Ammon's horn (tissue), 1 donor: Measurements from ENCODE around the gene CDH5.

Experiments used
- DNase-seq: peaks from one replicate; pipeline ENCODE4 v3.0.0-alpha.2; 2016; ENCODE audit warnings: low spot score

The CDH5 gene

DNA sequence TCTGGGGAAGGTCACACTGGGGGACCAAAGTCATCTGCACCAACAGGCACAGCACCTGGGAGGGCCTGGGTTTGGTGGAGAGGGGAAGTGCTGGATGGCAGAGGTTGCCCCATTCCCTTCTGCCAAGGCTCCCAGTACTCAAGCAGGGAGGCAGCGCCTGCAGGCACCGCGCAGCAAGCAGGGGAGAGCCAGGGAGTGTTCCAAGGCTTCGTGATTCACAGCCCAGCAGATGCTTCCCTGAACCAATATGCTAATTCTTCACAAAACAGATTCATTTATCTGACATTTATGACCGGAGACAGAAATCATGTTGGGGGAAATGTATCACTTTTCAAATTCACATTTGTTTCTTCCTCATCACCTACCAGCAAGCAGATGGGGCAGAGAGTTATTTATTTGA is 13.4 kb upstream of the CDH5 start:
- DNase-seq = peak; percentile 34

DNA sequence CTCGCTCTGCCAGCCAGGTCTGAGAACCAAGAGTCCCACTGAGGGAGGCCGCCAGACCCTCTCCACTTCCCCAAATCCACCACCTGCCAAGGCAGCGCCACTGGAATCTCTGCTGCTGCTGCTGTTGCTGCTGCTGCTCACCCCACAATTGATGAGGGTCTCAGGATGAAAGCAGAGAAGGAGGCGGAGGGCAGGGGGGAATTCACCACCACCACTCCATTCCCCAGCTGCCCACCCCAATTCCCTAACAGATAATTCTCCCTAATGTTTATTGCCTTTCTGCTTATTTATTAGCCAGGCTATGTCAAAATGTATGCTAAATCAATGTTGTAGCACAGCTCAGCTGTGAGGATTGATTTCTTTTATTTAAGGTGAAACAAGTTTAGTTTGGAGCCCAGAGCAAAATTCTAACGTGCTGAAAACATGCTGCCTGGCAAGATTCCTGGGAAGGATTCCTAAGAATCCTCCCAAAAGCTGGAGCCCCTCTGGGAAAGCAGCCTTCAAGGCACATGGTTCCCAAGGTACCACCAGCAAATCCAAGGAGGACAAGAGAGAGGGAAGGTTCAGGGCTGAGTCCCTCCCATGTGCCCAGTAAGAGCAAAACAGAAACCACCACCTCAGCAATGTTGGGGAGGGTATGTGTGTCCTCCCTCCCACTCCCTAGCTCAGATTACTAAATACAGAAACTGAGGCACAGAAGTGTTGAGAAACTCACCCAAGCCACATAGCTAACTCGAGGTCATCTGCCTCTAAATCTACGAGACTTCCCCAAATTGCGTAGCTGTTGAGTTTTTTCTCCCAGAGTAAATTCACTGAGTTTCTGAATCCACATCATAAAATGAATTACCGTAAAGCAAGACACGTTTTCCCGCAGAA is 12.2 kb upstream of the CDH5 start:
- no peak for DNase-seq

DNA sequence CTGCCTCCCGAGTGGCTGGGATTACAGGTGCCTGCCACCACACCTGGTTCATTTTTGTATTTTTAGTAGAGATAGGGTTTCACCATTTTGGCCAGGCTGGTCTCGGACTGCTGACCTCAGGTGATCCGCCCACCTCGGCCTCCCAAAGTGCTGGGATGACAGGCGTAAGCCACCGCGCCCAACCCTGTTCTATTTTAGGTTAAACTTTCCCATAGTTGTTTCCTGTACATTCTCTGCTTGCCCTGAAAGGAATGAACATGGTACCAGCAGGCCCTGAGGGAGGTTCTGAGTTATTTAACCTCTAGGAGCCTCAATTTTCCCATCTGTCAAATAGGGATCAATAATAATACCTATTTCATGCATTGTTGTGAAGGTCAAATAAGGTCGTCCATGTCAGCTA is 11.0 kb upstream of the CDH5 start:
- DNase-seq = no peak

DNA sequence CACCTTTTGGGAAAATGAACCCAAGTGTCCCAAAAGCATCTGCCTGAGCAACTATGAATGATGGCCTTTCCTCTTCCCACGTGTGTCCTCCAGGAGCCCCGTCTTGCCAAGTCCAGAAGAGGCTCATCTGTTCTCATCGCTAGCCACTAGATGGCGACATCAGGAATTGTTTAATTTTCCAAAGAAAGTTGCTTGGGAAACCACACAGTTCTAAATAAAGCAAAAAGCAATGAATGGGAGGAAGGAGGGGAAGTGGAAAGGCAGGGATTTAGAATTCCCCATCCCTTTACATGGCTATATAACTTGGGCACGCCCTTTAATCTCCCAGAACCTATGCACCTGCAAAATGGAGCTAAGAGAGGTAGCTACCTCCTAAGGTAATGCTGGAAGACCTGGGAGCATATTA is 9.0 kb upstream of the CDH5 start:
- DNase-seq = peak; percentile 78

- DNase-seq = no peak
Measured at GRCh38 chr16:66358231-66358630, 8.3 kb upstream of the CDH5 start.

DNA sequence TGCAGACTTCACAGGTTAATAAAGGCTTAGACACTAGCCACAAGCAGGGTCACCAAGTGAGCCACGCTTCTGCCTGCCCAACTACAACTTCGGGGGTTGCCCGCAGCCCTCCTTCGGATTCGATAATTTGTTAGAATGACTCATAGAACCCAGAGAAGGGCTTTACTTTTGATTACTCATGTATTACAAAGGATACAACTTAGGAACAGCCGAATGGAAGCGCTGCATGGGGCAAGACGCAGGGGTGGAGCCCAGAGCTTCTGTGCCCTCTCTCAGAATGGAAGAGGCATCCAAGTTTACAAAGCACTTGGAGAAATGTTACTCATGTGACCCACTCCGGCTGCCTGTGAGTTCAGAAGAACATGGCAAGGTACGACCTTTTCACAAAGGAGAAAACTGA is 7.5 kb upstream of the CDH5 start:
- no peak for DNase-seq

DNA sequence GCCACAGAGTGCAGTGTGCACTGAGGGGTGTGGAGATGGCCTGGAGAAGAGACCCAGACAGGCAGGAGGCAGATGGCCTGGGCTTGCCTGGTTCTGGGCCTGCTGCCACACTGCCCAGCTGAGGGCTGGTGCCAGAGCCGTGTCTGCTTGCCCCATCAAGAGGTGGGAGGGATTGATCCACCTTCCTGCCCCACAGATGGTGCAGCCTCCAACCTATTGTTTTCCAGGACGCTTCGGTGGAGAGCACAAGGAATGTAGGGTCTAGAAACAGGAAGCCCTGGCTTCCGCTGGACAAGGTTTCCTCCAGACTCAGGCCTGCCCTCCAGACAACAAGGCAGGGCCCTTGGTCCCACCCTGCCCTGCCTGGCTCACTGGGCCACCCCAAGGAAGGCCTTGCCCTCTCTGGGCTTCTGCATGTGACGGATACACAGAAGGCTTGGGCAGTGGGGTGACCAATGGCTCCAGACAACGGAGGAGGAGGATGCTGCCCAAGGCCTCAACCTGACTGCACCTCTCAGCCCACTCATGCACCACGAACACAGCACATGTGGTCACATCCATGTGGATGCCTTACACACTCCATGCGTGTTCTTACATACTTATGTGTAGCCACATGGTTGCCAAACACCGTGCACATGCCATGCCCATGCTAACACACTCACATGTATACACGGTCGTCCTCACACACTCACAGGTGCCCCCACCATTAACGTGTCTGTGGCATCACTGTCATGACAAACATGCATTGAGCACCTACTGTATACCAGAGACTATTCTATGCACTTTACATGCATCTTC is 6.5 kb upstream of the CDH5 start:
- DNase-seq = no peak

DNA sequence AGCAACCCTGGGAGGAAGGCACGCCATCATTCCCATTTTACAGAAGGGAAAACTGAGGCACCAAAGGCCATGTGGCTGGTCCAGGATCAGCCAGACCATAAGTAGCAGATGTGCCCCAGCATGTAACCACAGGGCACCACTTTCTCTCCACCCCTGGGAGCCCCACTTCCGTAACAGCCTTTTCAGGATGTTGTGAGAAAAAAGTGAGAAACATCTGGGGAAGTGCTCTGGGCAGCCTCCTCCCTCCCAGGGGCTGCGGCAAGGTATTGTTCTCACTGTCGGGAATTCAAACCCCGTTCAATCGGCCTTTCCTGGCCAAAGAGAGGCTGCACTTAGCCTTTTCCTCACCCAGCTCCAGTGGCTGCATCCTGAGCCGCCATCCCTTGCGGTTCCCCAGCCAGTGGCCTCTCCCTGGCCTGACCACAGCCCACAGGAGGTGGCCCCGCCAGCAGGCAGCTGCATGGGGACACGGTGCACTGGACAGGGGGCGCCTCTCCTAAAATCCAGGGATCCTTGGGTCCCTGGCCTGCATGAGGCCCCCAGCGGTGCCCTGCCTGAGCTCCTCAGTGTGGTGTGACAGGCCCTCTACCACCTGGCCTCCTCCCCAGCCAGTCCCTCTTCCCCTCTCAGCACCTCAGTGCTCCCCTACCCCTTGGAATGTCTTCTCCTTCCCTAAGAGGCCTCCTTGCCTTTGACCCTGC is 5.7 kb upstream of the CDH5 start:
- DNase-seq = no peak

- no peak for DNase-seq
Measured at GRCh38 chr16:66361604-66362135, 4.8 kb upstream of the CDH5 start.

GRCh38 chr16:66363211-66363777 is 3.2 kb upstream of the CDH5 start:
- no peak for DNase-seq

GRCh38 chr16:66364117-66364958 is 2.2 kb upstream of the CDH5 start:
- DNase-seq = peak; percentile 25

DNA sequence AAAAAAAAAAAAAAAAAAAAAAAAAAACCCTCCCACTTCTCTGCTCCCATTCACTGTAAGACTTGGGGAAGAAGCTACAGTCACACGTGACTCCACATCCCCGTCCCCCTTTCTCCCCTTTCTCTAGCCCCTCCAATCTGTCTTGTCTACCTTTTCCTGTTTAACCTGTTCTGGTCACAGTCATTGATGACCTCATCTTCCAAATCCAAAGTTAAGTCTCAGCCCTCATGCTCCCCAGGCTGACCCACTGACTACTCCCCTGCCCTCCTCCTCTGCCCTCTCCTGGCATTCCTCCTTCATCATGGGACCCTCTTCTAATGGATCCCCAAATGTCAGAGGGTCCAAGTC is 1.6 kb upstream of the CDH5 start:
- no peak for DNase-seq

GRCh38 chr16:66365651-66366050 is 840 bp upstream of the CDH5 start:
- no peak for DNase-seq

DNA sequence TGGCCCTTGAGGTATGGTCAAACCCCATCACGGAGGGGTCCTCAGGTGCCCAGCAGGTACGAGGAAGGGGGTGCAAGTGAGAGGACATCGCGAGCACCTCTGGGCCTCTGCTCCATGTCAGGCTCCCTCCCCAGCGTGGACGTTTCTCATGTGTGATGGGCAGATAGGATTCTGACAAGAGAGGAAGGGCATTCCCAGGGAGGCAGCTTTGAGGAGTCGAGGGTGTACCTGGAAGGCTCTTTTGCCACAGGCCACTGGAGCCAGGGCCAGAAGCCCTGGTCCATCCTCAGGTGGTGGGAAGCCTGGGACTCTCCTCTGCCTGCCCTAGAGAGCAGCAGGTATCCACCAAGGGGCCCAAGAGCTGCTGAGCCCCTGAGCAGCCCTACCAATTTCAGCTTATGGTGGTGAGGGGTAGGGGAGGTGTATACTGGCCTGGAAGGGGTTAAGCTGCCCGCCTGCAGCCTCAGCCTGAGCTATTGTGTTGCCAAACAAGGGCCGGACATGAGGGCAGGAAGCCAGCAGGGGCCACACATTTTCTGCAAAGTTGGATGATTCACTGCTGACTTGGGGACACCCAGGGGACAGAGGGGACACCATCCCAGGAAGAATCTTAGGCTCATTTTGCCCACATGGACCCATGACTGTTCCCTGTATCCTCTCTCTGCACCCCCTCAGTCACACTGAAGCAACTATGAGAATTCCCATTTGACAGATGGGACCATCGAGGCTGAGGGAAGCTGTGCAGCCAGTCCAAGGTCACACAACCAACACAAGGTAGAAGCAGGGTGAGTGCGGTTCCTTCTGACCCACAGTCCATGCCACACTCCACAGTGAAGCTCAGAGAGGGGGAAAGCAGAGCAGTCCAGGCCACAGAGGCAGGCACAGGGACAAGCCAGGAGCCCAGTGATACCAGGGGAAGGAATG is 1.7 kb downstream of the CDH5 start:
- DNase-seq = no peak

DNA sequence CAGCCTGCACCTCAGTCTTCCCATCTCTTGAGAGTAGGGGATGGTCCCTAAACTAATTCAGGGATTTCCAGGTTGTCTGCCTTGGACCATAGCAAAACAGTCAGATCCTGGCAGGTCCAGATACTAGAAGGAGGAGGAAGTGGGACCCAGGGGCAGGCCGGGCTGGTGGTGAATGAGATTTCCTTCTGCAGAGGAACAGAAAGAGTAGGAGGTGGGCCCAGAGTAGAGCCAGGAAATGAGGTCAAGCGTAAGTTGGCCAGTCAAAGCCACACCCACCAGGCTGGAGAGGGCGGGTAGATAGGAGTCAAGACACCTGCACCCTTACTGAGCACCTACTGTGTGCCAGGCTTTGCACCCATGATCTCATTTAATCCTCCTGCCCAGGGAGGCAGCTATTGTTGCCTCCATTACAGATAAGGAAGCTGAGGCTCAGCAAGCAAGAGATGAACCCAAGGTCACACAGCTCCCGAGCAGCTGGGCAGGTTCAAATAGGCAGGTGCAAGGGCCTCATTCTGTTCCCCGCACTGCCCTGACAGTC is 2.6 kb downstream of the CDH5 start:
- peak; percentile 32 for DNase-seq

DNA sequence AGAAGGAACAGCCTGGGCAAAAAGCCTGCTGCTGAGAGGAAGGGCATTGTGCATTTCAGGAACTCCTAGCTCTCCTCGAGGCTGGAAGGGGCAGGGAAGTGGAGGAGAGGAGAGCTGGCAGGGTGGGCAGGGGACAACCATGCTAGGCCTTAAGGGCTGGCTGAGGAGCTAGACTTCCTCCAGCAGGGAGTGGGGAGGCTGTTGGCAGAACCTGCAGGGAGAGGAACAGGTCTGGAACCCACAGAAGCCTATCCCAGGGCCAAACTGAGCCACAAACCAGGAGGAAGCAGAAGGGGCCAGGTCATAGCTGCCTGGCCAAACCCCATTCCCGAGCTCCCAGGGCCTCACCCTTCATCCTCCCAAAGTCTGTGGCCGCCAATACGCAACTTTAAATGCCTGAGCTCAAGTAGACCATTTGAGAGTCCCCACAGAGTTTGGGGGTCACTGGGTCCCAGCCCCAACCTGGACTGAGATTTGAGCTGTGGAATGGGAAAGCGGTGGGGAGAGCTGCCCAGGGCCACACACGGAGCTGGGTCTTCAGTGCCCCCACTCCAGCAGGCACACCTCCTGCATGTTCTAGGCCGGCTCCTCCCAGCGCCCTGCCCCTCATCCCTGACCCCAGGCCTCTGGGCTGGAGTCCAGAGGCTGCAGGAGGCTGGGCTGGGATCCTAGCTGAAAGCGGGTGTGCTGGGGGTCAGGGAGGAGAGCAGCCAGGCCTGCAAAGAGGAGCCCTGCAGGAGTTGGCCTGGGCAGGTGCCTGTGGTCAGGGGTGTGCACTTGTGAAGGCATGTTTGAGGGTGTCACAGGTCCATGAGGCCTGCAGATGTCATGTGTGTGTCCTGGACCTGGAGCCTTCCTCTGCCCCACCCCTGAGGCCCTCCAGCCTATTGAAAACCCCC is 4.5 kb downstream of the CDH5 start:
- DNase-seq = no peak

GRCh38 chr16:66372078-66372897 is 5.8 kb downstream of the CDH5 start:
- no peak for DNase-seq

- no peak for DNase-seq
Measured at GRCh38 chr16:66372898-66373155, 6.3 kb downstream of the CDH5 start.
